HepG2 (cell line): Measurements from ENCODE around the gene VPS9D1. TPM values are rescaled to one million over a fixed set of nuclear protein-coding genes. Genes with fewer than 3 reads are reported as not detected.

Experiments used
- E2F2 ChIP-seq: sonication (generic); formaldehyde crosslinking; IDR thresholded peaks from 2 replicates; pipeline ENCODE4 v1.4.0; 2020; ENCODE audit warnings: missing genetic modification reagents, borderline replicate concordance
- GLMP ChIP-seq: sonication (generic); formaldehyde crosslinking; IDR thresholded peaks from 2 replicates; pipeline ENCODE4 v1.9.0; 2021; ENCODE audit warnings: missing genetic modification reagents, mild to moderate bottlenecking, borderline replicate concordance
- GMEB2 ChIP-seq: IDR thresholded peaks from 2 replicates; pipeline ENCODE4 v1.6.1; 2016; ENCODE audit warnings: missing biosample characterization, missing genetic modification reagents, low read depth
- NKX3-1 ChIP-seq: sonication (generic); formaldehyde crosslinking; IDR thresholded peaks from 2 replicates; pipeline ENCODE4 v1.5.0; 2020; ENCODE audit warnings: missing genetic modification reagents
- PAXIP1 ChIP-seq: sonication (generic); formaldehyde crosslinking; conservative IDR thresholded peaks from 2 replicates; pipeline ENCODE4 v1.4.0; 2020; ENCODE audit warnings: mild to moderate bottlenecking, missing genetic modification reagents, moderate library complexity
- SAFB2 ChIP-seq: sonication (generic); formaldehyde crosslinking; IDR thresholded peaks from 2 replicates; pipeline ENCODE4 v1.5.1; 2020; ENCODE audit warnings: missing genetic modification reagents, low read depth, mild to moderate bottlenecking, borderline replicate concordance
- TAF15 ChIP-seq: fragments of 200-400 bp; formaldehyde crosslinking; IDR thresholded peaks from one replicate; pipeline ENCODE4 v1.6.1; 2018; ENCODE audit warnings: mild to moderate bottlenecking, low read depth, low read length; ENCODE audit not compliant: poor library complexity, severe bottlenecking
- ZBTB4 ChIP-seq: sonication (generic); formaldehyde crosslinking; IDR thresholded peaks from 2 replicates; pipeline ENCODE4 v1.4.0; 2020; ENCODE audit warnings: missing genetic modification reagents, mild to moderate bottlenecking, borderline replicate concordance
- ZFP90 ChIP-seq: sonication (generic); formaldehyde crosslinking; IDR thresholded peaks from 2 replicates; pipeline ENCODE4 v1.8.0; 2022; ENCODE audit warnings: missing genetic modification reagents, mild to moderate bottlenecking, inconsistent platforms, borderline replicate concordance
- ZNF367 ChIP-seq: sonication (generic); formaldehyde crosslinking; IDR thresholded peaks from 2 replicates; pipeline ENCODE4 v1.4.0; 2020; ENCODE audit warnings: missing genetic modification reagents, borderline replicate concordance
- ZNF749 ChIP-seq: sonication (generic); formaldehyde crosslinking; IDR thresholded peaks from 2 replicates; pipeline ENCODE4 v1.8.0; 2022; ENCODE audit warnings: mild to moderate bottlenecking, missing genetic modification reagents, moderate library complexity, borderline replicate concordance
- ZNF784 ChIP-seq: sonication (generic); formaldehyde crosslinking; IDR thresholded peaks from 2 replicates; pipeline ENCODE4 v1.5.1; 2020; ENCODE audit warnings: missing genetic modification reagents, mild to moderate bottlenecking, borderline replicate concordance
- polyA plus RNA-seq, 8 experiments: library from polyadenylated mRNA; depleted of rRNA in 3 of 8; stranded (reverse) in 7 of 8; unstranded in 1 of 8; fragments of >200 nt; fragmentation: Illumina TruSeq in 4 of 8; extraction: Trizol in 4 of 8; gene quantifications; 2 replicates each; pipeline versions ENCODE4 v1.2.1 to v1.2.3, GENCODE V29; 2011 to 2016; ENCODE audit warnings: low read depth in 4 of 8, missing spikeins in 1 of 8, mixed read lengths in 1 of 8; ENCODE audit not compliant: insufficient read depth in 1 of 8
- total RNA-seq, 5 experiments: library from RNA; depleted of rRNA; stranded (reverse); fragments of >200 nt; fragmentation: Illumina TruSeq; extraction: Trizol; gene quantifications; 2 replicates each; pipeline ENCODE4 v1.2.3, GENCODE V29; 2016; ENCODE audit warnings: low read depth in 1 of 5

The VPS9D1 gene
- total and polyA plus RNA-seq, 2 of the 13 experiments (the other 11 are each of a cell fraction or from before 2014, with no cell fraction given), result 10.1 to 13.2 TPM

- TF ChIP-seq GLMP, result no peak
- TF ChIP-seq ZFP90, result peak; percentile 87
- no peak; the same call in 1 of the 2 replicates for TF ChIP-seq ZNF367 (CRISPR knock-in tag)
- peak; percentile 60 for TF ChIP-seq PAXIP1
- TF ChIP-seq GMEB2 (CRISPR knock-in tag), result no peak
- TF ChIP-seq TAF15, result peak; percentile 42
- TF ChIP-seq ZNF749, result no peak
- peak; percentile 78; the same call in 1 of the 2 replicates for TF ChIP-seq ZBTB4
- 0 out of 2 replicates have a peak, but pooled peaks have one; percentile 77 for TF ChIP-seq SAFB2 (CRISPR knock-in tag)
- peak; percentile 31; the same call in 1 of the 2 replicates for TF ChIP-seq NKX3-1 (CRISPR knock-in tag)
- peak; percentile 71 for TF ChIP-seq ZNF784
- TF ChIP-seq E2F2 (CRISPR knock-in tag), result peak; percentile 65; the same call in 1 of the 2 replicates
Observed at GRCh38 chr16:89695086-89695874, 25.4 kb downstream of the VPS9D1 start (continued).
